ENCODE data around the gene UBE2C.

DNA sequence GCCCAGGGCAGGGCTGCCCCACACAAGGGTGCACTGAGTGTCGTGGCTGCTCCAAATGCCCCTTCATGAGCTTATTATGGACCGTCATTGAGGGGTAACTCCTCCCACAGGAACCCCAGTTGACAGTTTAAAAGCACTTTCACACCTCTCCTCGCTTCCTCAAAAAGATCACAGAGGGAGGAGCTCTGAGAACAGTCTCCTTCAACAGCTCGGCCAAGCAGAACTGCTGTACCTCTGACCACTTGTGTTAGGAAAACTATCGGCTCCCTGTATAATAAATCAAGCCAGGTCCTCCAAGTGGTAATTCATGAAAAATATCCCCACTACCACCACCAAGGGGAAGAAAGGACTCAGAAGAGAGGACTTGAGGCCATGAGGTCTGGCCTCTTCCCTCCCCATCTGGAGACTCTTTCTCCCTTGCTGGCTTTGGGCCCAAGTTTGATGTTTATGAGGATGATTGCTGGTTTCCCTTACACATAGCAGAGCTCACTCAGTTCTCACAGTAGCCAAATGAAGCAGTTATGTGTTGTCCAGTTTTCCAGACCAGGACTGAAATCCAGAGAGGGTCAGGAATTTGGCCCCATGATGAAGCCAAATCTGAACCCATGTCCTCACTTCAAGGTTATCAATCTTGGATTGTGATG is 29.8 kb downstream of the UBE2C start:
- TF ChIP-seq, protein P1, sequence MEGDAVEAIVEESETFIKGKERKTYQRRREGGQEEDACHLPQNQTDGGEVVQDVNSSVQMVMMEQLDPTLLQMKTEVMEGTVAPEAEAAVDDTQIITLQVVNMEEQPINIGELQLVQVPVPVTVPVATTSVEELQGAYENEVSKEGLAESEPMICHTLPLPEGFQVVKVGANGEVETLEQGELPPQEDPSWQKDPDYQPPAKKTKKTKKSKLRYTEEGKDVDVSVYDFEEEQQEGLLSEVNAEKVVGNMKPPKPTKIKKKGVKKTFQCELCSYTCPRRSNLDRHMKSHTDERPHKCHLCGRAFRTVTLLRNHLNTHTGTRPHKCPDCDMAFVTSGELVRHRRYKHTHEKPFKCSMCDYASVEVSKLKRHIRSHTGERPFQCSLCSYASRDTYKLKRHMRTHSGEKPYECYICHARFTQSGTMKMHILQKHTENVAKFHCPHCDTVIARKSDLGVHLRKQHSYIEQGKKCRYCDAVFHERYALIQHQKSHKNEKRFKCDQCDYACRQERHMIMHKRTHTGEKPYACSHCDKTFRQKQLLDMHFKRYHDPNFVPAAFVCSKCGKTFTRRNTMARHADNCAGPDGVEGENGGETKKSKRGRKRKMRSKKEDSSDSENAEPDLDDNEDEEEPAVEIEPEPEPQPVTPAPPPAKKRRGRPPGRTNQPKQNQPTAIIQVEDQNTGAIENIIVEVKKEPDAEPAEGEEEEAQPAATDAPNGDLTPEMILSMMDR (conservative IDR thresholded peaks at IDR 0.05 in 1 of 2, IDR thresholded peaks at IDR 0.05 in 1 of 2; ENCODE audit: low read depth in 1 of 2, low read length in 2 of 2), result no peak
- no peak for TF ChIP-seq EZH2 (IDR thresholded peaks at IDR 0.05; ENCODE audit: low read length, missing control alignments)

Data from fibroblast of lung (primary cell).